T-helper 2 cell treated with Interferon-gamma antibody and Interleukin-4, amounts not matched to agents 100 ng/mL and 5 ng/mL, for 36 hours (primary cell): ENCODE results near the gene GHDC. TPM values are rescaled to one million over a fixed set of nuclear protein-coding genes. Genes with fewer than 3 reads are reported as not detected.

Experiments
- intact Hi-C: fragments of 100-400 bp; cut with micrococcal nuclease; formaldehyde crosslinking; loops from one replicate; pipeline ENCODE4 v1.15.1; 2023
- total RNA-seq: library from RNA; stranded (reverse); gene quantifications from 2 replicates; pipeline ENCODE4 v1.2.3, GENCODE V29; 2022

GHDC gene
- total RNA-seq, 1 donor from 2014 or later: 15.3 TPM

DNA sequence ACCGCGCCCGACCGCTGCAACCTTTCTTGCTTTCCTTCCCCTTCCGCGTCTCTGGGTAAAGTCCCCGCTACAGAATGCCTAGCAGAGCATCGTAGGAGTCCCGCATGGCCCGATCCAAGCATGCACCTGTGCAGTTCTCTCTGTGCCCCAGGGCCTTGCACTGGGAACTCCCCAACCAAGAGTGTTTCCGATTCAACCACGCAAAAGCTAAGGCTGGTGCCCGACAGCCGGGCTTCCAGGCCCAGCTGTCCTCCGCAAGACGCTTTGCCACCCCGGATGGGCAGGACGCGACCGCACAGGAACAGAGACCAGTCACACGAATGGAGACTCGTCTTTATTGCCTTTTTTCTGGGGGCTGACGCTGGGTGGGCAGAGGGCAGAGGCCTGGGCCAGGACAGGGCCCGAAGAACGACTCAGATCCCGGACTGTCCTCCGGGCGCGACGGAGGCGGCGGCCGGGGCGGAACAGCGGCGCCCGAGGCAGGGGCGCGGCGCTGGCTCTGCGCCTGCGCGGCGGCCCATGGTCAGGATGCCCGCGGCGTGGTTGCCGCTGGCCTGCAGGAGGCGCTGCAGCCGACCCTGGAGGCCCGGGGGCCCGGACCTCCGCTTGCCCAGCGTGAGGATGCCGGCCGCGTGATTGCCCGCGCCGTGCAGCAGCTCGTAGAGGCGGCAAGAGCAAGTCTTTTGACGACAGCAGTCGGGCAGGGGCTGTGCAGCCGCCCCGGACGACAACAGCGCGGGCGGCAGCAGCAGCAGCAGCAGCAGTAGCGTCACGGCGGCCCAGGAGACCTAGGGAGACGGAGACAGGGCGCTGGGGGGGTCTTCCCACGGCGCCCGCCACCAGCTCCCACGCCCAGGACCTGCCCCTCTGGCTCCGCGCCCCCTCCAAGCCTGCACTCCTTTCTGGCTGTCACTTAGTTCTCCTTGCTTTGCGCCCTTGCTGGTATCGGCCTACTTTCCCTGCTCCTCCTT is 10.3 kb downstream of the GHDC start:
- intact Hi-C loops: loop anchor here (1.0 to 10.0 kb wide), 5 partner anchors 10 to 351 kb away; partner anchors contain the start of genes DHX58, GHDC and NAGLU

GRCh38 chr17:42182927-42183734 is 11.2 kb downstream of the GHDC start:
- intact Hi-C loops: loop anchor here (5.0 to 10.0 kb wide), 4 partner anchors 64 to 352 kb away; partner anchors contain the start of genes DHX58 and NAGLU

- intact Hi-C loops: loop anchor here (2.0 to 10.0 kb wide), 5 partner anchors 27 to 353 kb away; partner anchors contain the start of genes DHX58, NAGLU and RAB5C
Measured at GRCh38 chr17:42181851-42182207, 12.5 kb downstream of the GHDC start.

DNA sequence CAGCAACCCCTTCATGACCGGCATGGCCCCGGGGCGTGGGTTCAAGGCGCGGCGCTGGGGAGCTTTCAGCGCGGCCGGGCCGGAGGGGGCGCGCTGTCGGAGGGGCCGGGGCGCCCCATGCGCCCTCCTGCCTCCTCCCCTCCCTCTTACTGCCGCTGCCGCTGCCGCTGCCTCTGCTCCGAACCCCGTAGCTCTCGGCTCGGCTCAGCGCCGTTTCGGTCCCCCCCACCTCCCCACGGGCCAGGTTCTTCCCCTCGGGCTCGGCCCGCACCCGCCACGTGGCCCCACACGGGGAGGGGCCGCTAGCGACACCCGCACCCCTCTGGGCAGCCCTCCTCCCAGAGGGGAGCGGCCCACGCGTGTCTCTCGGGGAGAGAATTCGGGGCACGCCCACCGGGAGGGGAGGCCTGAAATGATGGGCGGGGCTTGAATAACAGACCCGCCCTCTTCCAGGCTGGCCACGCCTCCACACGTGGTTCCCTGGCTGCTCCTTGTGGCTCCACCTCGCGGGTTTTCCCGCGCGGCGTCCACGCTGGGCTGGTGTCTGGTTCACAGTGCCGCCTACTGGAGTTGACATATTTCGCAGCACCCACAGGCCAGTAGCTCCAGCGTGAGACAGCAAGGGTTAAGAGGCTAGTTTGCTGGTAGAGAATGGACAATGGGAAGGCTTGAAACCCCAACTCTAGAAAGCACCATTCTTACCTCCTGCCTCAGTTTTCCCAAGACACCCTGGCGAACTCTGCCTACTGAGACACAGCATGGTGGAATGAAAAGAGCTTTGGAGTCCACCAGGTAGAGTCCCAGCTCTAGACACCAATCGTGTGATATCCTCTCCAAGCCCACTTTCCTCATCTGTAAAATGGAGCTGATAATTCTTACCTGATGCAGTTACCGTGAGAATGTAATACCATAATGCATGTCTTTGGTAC is 13.1 kb downstream of the GHDC start, which contains the start of gene KCNH4:
Gene KCNH4 (minus strand): TSS at position 221 of the 929 bp plus-strand sequence. CDS start 197 bp downstream, at position 24.
- intact Hi-C loops: loop anchor here (2.0 to 10.0 kb wide), 5 partner anchors 26 to 354 kb away; partner anchors contain the start of genes DHX58, NAGLU and RAB5C

DNA sequence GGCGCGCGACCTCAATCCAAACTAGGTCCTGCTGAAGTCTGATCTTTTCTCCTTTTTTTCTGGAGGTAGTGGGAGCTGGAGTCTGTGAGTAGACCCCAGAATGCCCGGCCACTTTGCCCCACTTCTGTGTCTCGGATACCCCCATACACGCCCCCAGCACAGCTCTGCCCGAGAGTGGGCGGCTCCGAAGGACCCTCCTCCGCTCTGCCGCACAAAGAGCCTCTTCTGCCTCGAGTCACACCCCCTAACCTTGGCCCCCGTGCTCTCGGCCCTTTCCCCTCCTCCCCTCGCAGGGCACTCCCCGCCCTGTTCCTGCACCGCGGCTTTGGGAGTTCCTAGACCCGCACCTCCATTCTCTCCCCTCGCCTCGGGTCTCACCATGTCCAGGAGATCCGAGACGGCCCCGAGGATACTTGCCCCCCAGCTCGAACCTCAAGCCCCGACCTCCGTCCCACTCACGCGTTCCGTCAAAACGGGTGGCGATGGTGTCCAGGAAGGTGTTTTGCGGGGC is 13.8 kb downstream of the GHDC start:
- intact Hi-C loops: loop anchor here (2.0 to 10.0 kb wide), 5 partner anchors 26 to 354 kb away; partner anchors contain the start of genes DHX58, NAGLU and RAB5C

DNA sequence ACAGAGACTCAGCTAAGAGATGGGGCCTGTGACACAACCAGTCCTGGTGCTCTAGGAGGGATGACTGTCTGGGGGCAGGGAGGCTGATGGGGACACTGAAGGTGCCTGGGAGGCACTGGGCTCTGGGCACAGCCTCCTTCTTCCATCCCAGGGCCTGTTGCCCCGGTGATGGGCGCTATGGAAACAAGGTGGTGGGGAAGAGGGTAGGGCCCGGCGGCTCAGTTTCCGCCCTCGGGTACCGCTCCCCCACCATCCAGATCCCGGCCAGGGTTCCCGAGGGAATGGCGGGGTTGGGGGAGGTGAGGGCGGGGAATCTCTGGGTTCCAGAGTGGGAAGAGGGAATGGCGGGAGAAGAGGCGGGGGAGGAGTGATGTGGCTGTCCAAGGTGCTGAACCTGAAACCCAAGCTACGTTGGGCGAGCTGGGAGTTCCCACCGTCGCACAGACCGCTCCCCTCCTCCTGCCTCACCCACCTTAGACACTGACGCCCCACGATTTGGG is 14.3 kb downstream of the GHDC start:
- intact Hi-C loops: loop anchor here (2.0 to 10.0 kb wide), 5 partner anchors 25 to 355 kb away; partner anchors contain the start of genes DHX58, NAGLU and RAB5C

GRCh38 chr17:42179335-42179734 is 15.0 kb downstream of the GHDC start:
- intact Hi-C loops: no loop called here

GRCh38 chr17:42178817-42179216 is 15.5 kb downstream of the GHDC start:
- intact Hi-C loops: no loop called here

GRCh38 chr17:42177684-42178083 is 16.6 kb downstream of the GHDC start:
- intact Hi-C loops: no loop called here

- intact Hi-C loops: no loop called here
Measured at GRCh38 chr17:42174126-42174783, 20.0 kb downstream of the GHDC start.

- intact Hi-C loops: no loop called here
Measured at GRCh38 chr17:42171831-42172230, 22.5 kb downstream of the GHDC start.

- intact Hi-C loops: no loop called here
Measured at GRCh38 chr17:42169351-42169750, 24.9 kb downstream of the GHDC start.

- intact Hi-C loops: no loop called here
Measured at GRCh38 chr17:42167807-42168206, 26.5 kb downstream of the GHDC start.

DNA sequence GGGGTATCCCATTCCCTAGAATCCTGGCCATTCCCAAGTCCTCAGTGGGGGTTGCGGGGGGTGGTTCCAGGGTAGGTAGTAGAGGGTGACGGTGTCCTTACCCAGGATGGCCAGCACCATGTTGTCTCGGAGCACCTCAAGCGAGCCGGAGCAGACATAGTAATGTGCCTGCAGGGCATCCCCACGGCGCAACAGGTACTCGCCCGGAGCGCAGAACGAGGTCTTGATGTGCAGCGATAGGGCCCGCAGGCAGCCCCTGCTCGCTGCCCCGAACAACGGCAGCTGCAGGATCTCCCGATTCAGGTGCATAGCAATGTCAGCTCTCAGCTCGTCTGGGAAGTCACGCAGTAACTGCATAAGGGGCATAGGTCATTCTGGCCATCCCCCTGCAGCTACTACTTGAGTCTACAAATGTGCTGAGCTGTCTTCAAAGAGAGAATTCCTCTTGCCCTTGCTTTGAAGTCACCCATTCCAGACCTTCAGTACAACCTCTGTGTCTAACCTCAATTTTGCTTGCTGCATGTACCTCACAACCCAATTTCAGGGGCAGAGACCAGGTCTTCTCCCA is 28.0 kb downstream of the GHDC start:
- intact Hi-C loops: no loop called here

DNA sequence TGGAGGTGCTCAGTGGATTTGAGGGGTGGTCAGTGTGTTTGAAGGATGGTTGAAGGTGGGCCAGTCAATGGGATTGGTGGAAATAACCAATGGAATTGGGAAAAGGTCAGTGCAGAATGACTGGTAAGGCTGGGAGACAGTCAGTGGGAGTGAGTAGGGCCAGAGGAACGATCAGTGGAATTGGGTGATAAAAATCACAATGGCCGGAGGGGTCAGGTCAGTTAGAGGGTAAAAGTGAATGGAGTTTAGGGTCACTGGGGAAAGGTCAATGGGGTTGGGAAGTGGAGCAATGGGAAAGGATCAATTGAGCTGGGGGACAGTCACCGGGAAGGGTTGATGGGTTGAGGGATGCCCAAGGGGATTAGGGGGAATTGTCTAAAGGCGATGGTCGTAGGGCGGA is 28.5 kb downstream of the GHDC start:
- intact Hi-C loops: no loop called here

- intact Hi-C loops: no loop called here
Measured at GRCh38 chr17:42163696-42164407, 30.4 kb downstream of the GHDC start.

- intact Hi-C loops: no loop called here
Measured at GRCh38 chr17:42163113-42163512, 31.2 kb downstream of the GHDC start.

- intact Hi-C loops: no loop called here
Measured at GRCh38 chr17:42160531-42160910, 33.8 kb downstream of the GHDC start.
